PC-3 (cell line): ENCODE measurements around the gene CBFA2T3.

ENCODE experiments used
- EZH2 ChIP-seq: fragments of 300-600 bp; sonication (generic); IDR thresholded peaks from one replicate; pipeline ENCODE4 v1.6.1; 2017; ENCODE audit warnings: antibody characterized with exemption, mild to moderate bottlenecking, low read length; ENCODE audit not compliant: unreplicated experiment
- EZH2phosphoT487 ChIP-seq: fragments of 300-600 bp; sonication (generic); IDR thresholded peaks from 2 replicates; pipeline ENCODE4 v1.6.1; 2018; ENCODE audit warnings: mild to moderate bottlenecking, antibody characterized with exemption, low read length, borderline replicate concordance
- TF ChIP-seq, protein P1 (sequence below): fragments of 300-600 bp; sonication (generic); conservative IDR thresholded peaks from 2 replicates; pipeline ENCODE4 v1.5.1; 2017; ENCODE audit warnings: antibody characterized with exemption, low read depth, mild to moderate bottlenecking, low read length

DNA sequence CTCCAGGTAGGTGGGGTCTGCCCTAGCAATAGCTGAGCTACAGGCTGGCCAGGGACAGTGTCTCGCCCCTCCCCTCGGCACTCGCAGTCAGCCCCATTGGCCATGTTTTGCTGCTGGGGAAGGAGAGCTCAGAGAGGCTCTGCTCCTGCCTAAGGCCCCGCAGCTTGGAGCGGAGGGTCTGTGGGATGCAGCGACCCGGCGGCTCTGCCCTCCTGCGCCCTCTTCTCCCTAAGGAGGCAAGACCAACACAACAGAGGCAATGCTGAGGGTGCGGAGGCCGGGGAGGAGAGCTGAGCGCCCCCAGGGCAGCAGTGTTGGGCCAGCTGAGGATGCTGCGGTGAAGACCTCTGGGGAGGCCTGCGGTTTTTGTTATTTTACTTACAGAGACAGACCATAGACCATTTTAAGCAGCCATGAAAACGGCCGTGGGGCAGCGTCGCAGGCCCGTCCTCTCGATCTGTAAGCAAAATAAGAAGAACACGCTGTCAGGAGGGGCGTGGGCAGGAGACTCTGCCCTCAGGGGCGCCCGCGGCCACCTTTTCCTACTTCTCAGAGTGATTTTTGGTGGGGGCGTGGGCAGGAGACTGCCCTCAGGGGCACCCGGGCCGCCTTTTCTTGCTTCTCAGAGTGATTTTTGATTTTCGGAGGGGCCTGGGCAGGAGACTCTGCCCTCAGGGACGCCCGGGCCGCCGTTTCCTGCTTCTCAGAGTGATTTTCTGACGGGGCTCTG lies 79.1 kb downstream of the CBFA2T3 start:
- TF ChIP-seq, protein P1, sequence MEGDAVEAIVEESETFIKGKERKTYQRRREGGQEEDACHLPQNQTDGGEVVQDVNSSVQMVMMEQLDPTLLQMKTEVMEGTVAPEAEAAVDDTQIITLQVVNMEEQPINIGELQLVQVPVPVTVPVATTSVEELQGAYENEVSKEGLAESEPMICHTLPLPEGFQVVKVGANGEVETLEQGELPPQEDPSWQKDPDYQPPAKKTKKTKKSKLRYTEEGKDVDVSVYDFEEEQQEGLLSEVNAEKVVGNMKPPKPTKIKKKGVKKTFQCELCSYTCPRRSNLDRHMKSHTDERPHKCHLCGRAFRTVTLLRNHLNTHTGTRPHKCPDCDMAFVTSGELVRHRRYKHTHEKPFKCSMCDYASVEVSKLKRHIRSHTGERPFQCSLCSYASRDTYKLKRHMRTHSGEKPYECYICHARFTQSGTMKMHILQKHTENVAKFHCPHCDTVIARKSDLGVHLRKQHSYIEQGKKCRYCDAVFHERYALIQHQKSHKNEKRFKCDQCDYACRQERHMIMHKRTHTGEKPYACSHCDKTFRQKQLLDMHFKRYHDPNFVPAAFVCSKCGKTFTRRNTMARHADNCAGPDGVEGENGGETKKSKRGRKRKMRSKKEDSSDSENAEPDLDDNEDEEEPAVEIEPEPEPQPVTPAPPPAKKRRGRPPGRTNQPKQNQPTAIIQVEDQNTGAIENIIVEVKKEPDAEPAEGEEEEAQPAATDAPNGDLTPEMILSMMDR, result no peak
- TF ChIP-seq EZH2phosphoT487, result no peak
- TF ChIP-seq EZH2, result no peak
